ENCODE measurements around the gene MRPS5.

DNA sequence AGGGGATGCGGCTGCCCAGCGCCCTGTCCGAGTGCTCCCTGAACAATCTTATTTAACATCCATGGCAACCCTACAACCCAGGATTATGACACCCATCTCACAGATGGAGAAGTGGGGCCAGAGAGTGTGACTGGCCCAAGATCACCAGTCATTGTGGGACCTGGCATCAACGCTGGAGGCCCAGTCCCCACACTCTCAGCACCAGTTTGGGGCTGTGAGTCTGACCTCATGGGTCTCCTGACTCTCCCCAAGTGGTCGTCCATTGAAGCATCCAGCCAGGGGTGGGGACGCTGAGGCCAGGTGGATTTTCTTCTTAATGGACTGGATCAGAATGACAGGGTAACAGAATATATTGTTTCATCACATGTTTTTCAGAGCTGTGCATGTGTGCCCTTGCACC is 71.6 kb downstream of the MRPS5 start:
- TF ChIP-seq EP300 (IDR thresholded peaks at IDR 0.05; ENCODE audit: borderline replicate concordance) = no peak
- TF ChIP-seq TAF1 (IDR thresholded peaks at IDR 0.05; ENCODE audit: low read depth) = no peak
- TF ChIP-seq RAD21 (IDR thresholded peaks at IDR 0.05; ENCODE audit: low read depth) = no peak
- no peak for TF ChIP-seq TEAD4 (IDR thresholded peaks at IDR 0.05)
- no peak for TF ChIP-seq REST (IDR thresholded peaks at IDR 0.05; ENCODE audit: low read depth)
- TF ChIP-seq CEBPB (IDR thresholded peaks at IDR 0.05) = no peak
